Measurements from ENCODE around the gene NAV3. TPM values are rescaled to one million over a fixed set of nuclear protein-coding genes. Genes with fewer than 3 reads are reported as not detected.
A peak's percentile ranks its signal among the peaks of the same experiment; 100 is the strongest.

The NAV3 gene
- total RNA-seq, 1 experiment from 2014 or later: 6.8 TPM

GRCh38 chr12:78181544-78182162 lies 351.0 kb downstream of the NAV3 start:
- Histone ChIP-seq H2AFZ (ENCODE audit: low read length) (no peak overlapping the region), H3K4me3 (ENCODE audit: low read length) (no peak overlapping the region), H3K36me3 (ENCODE audit: low read depth, low read length) (no peaks in the 10 kb centered on the region), H3K27me3 (ENCODE audit: low read length) (no peaks in the 10 kb centered on the region), H3K4me2 (ENCODE audit: low read length) (no peak overlapping the region), H3K9ac (ENCODE audit: low read length) (no peak overlapping the region), H3K27ac (ENCODE audit: low read length) (no peak overlapping the region), H4K20me1 (ENCODE audit: low read length) (no peaks in the 10 kb centered on the region), H3K79me2 (ENCODE audit: low read length) (no peaks in the 10 kb centered on the region), H3K9me3 (ENCODE audit: low read length) (no peaks in the 10 kb centered on the region), H3F3A (ENCODE audit: low read length, unreplicated experiment) (peaks cover 5% of the 10 kb centered on the region), H3K4me1 (ENCODE audit: insufficient read depth, low read length) (peaks cover 30% of the 10 kb centered on the region), H3K9me2 (replicated peaks; ENCODE audit: low read length) (no peaks in the 10 kb centered on the region)
- POLR2A ChIA-PET (ENCODE audit: unreplicated experiment): no interaction called here
- ATAC-seq (peak; percentile 62), DNase-seq (peak; percentile 73)
- CTCF ChIA-PET: interaction anchor here (1.0 kb wide), 1 partner anchor 1163 kb away, joined by 3 read pairs; no protein-coding TSS in a partner anchor
- TF ChIP-seq EZH2 (IDR thresholded peaks at IDR 0.05; ENCODE audit: low read length, unreplicated experiment) (no peak), CTCF (conservative IDR thresholded peaks at IDR 0.05; ENCODE audit: low read depth, low read length) (peak; percentile 89)
- intact Hi-C loops (cut with micrococcal nuclease): loop anchor here (1.0 to 5.0 kb wide), 9 partner anchors 212 to 1164 kb away; partner anchors contain the start of gene SYT1
- no TSS peak for BruUV-seq (replicated peaks)

GRCh38 chr12:78183824-78184223 lies 353.1 kb downstream of the NAV3 start:
- peaks cover 5% of the 10 kb centered on the region for H3F3A ChIP-seq (ENCODE audit: low read length, unreplicated experiment)
- no peaks in the 10 kb centered on the region for H3K79me2 ChIP-seq (ENCODE audit: low read length)
- no peak overlapping the region for H2AFZ ChIP-seq (ENCODE audit: low read length)
- peaks cover 30% of the 10 kb centered on the region for H3K4me1 ChIP-seq (ENCODE audit: insufficient read depth, low read length)
- no peak overlapping the region for H3K4me3 ChIP-seq (ENCODE audit: low read length)
- H3K9me3 ChIP-seq (ENCODE audit: low read length): no peaks in the 10 kb centered on the region
- H3K36me3 ChIP-seq (ENCODE audit: low read depth, low read length): no peaks in the 10 kb centered on the region
- no TSS peak for BruUV-seq (replicated peaks)
- H3K27me3 ChIP-seq (ENCODE audit: low read length): no peaks in the 10 kb centered on the region
- H4K20me1 ChIP-seq (ENCODE audit: low read length): no peaks in the 10 kb centered on the region
- H3K9me2 ChIP-seq (replicated peaks; ENCODE audit: low read length): no peaks in the 10 kb centered on the region
- DNase-seq (no peak), ATAC-seq (no peak)
- no peak overlapping the region for H3K27ac ChIP-seq (ENCODE audit: low read length)
- TF ChIP-seq CTCF (conservative IDR thresholded peaks at IDR 0.05; ENCODE audit: low read depth, low read length): no peak
- TF ChIP-seq EZH2phosphoT487 (IDR thresholded peaks at IDR 0.05; ENCODE audit: borderline replicate concordance, low read length): no peak
- no peak for TF ChIP-seq EZH2 (IDR thresholded peaks at IDR 0.05; ENCODE audit: low read length, unreplicated experiment)
- intact Hi-C loops (cut with micrococcal nuclease): loop anchor here (1.0 to 5.0 kb wide), 4 partner anchors 122 to 378 kb away; no protein-coding TSS in a partner anchor
- POLR2A ChIA-PET (ENCODE audit: unreplicated experiment): no interaction called here
- no peak overlapping the region for H3K9ac ChIP-seq (ENCODE audit: low read length)
- H3K4me2 ChIP-seq (ENCODE audit: low read length): no peak overlapping the region
- CTCF ChIA-PET: no interaction called here

- Histone ChIP-seq H3K4me1 (ENCODE audit: insufficient read depth, low read length) (peaks cover 30% of the 10 kb centered on the region), H3K27ac (ENCODE audit: low read length) (peak overlapping the region; percentile 82), H3K4me3 (ENCODE audit: low read length) (no peak overlapping the region), H3K9me2 (replicated peaks; ENCODE audit: low read length) (no peaks in the 10 kb centered on the region), H3K9ac (ENCODE audit: low read length) (no peak overlapping the region; the same call in 1 of the 2 replicates), H3K9me3 (ENCODE audit: low read length) (no peaks in the 10 kb centered on the region), H4K20me1 (ENCODE audit: low read length) (no peaks in the 10 kb centered on the region), H3K27me3 (ENCODE audit: low read length) (no peaks in the 10 kb centered on the region), H3K79me2 (ENCODE audit: low read length) (no peaks in the 10 kb centered on the region), H2AFZ (ENCODE audit: low read length) (no peak overlapping the region), H3K36me3 (ENCODE audit: low read depth, low read length) (no peaks in the 10 kb centered on the region), H3K4me2 (ENCODE audit: low read length) (peak overlapping the region; percentile 45), H3F3A (ENCODE audit: low read length, unreplicated experiment) (peaks cover 5% of the 10 kb centered on the region)
- TF ChIP-seq EZH2 (IDR thresholded peaks at IDR 0.05; ENCODE audit: low read length, unreplicated experiment): no peak
- TF ChIP-seq CTCF (conservative IDR thresholded peaks at IDR 0.05; ENCODE audit: low read depth, low read length): no peak
- TF ChIP-seq EZH2phosphoT487 (IDR thresholded peaks at IDR 0.05; ENCODE audit: borderline replicate concordance, low read length): no peak
- CTCF ChIA-PET: no interaction called here
- POLR2A ChIA-PET (ENCODE audit: unreplicated experiment): no interaction called here
- ATAC-seq (peak; percentile 82), DNase-seq (peak; percentile 82)
- BruUV-seq (replicated peaks): no TSS peak
- intact Hi-C loops (cut with micrococcal nuclease): loop anchor here (2.0 kb wide), 1 partner anchor 214 kb away; no protein-coding TSS in a partner anchor
Observed at GRCh38 chr12:78185109-78185508, 354.4 kb downstream of the NAV3 start.

Data from PC-3 (cell line).